Measurements from ENCODE around the gene PRMT3. TPM values are rescaled to one million over a fixed set of nuclear protein-coding genes. Genes with fewer than 3 reads are reported as not detected.
A peak's percentile ranks its signal among the peaks of the same experiment; 100 is the strongest.

PRMT3 gene
- total and polyA plus RNA-seq, 2 donors (not counting 1 experiment from before 2014, with no cell fraction given): 6.0 to 18.3 TPM

DNA sequence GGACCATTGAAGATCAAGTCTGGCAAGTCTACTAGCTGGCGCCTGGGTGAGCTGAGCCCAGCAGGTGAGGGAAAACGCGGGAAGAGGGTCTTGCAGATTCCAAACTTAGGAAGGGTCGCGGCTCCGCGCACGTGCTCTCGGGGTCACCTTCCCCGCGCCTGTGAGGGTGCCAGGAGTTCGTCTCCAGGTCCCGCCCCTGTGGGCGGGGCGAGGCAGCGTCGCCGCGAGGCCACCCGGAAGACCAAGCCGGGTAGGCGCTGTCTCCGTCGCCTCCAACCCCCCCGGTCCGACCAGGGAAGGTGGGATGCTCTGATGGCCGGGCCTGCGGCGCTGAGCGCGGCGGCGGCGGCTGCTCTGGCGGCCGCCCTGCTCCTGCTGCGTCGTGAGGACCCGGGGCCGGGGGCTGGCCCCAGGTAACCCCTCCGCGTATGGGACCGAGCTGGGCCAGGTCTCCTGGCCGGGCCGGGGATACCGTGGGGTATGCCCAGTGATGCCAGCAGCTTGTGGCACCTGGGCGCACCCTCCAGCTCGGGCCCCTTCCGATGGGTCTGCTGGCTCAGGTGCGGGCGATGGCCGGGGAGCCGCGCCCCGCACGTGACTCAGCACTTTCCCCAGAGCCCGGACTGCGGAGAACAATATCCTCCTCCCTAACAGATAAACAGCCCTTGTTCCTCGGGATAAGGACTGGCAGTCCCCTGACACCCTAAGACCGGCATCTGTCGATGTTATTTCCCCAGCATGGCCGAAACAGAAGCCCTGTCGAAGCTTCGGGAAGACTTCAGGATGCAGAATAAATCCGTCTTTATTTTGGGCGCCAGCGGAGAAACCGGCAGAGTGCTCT is 23.8 kb upstream of the PRMT3 start, which contains the start of gene HTATIP2:
Gene HTATIP2, plus strand, starts transcription at position 215 of the 841 bp plus-strand sequence. Its CDS starts 524 bp downstream, at position 739.
- H3K4me1 ChIP-seq (ENCODE audit: control insufficient read depth in 2 of 2, insufficient read depth in 2 of 2, low read length in 2 of 2): peaks cover 22 to 31% of the 10 kb centered on the region in 2 donors
- POLR2A ChIA-PET: interaction anchor here (1.0 kb wide), 1 partner anchor 23 kb away, joined by 3 read pairs; no protein-coding TSS in a partner anchor
- H3K9me3 Mint-ChIP-seq (ENCODE audit: insufficient read depth): no peaks in the 10 kb centered on the region
- H3K4me3 ChIP-seq (ENCODE audit: control extremely low read depth in 1 of 5, extremely low read depth in 1 of 5, insufficient read depth in 1 of 5, low read depth in 2 of 5, low read length in 4 of 5): peak within 1 kb of the TSS; percentile 75 to 88 (median 80)
- ATAC-seq (ENCODE audit: low read depth) (peak; percentile 92), DNase-seq (peak; percentile 80)
- peaks cover 7 to 9% of the 10 kb centered on the region in 2 experiments for H3K36me3 ChIP-seq (replicated peaks in 1 of 2; ENCODE audit: control extremely low read depth in 1 of 2, control insufficient read depth in 1 of 2, extremely low read depth in 1 of 2, insufficient read depth in 2 of 2, low read length in 1 of 2)
- peak within 1 kb of the TSS; percentile 57 to 82 for H3K27ac ChIP-seq (ENCODE audit: low read length in 2 of 2)
- H3K4me2 ChIP-seq (replicated peaks; ENCODE audit: low read depth, low read length, poor library complexity, severe bottlenecking): peak within 1 kb of the TSS; percentile 93
- H3K27me3 Mint-ChIP-seq: no peaks in the 10 kb centered on the region
- 1% methylated on average over 68 of the region's 68 CpGs for WGBS (ENCODE audit: insufficient coverage)
- H3K9ac ChIP-seq (ENCODE audit: low read length): peak within 1 kb of the TSS; percentile 92
- H4K20me1 ChIP-seq (ENCODE audit: control insufficient read depth, insufficient read depth, low read length, poor library complexity, severe bottlenecking): no peaks in the 10 kb centered on the region
- H3K4me3 Mint-ChIP-seq: peak within 1 kb of the TSS; percentile 88
- H3K9me3 ChIP-seq (ENCODE audit: control extremely low read depth in 1 of 3, control insufficient read depth in 2 of 3, insufficient read depth in 1 of 3, low read length in 2 of 3): no peaks in the 10 kb centered on the region
- peaks cover 57% of the 10 kb centered on the region for H3K4me1 Mint-ChIP-seq
- CTCF ChIA-PET: interaction anchor here (0.6 to 2.8 kb wide), 3 partner anchors 10 to 1287 kb away, joined by 3 to 19 read pairs (median 3); no protein-coding TSS in a partner anchor
- no peaks in the 10 kb centered on the region for H3K27me3 ChIP-seq (replicated peaks in 1 of 4; ENCODE audit: control extremely low read depth in 1 of 4, control insufficient read depth in 3 of 4, insufficient read depth in 4 of 4, low read length in 3 of 4)
- no peak for TF ChIP-seq CTCF (IDR thresholded peaks at IDR 0.05)
- TF ChIP-seq EZH2 (IDR thresholded peaks at IDR 0.05; ENCODE audit: borderline replicate concordance, insufficient read depth, low read depth, low read length, poor library complexity, severe bottlenecking): no peak
- intact Hi-C loops (cut with micrococcal nuclease): loop anchor here (1.0 to 10.0 kb wide), 3 partner anchors 24 to 1969 kb away; partner anchors contain the start of genes LDHA, PRMT3 and SPTY2D1
- H2AFZ ChIP-seq (ENCODE audit: insufficient read depth, low read depth, low read length, poor library complexity, severe bottlenecking): peak within 1 kb of the TSS; percentile 98
- peaks cover 11% of the 10 kb centered on the region for H3K79me2 ChIP-seq (ENCODE audit: control insufficient read depth, insufficient read depth, low read length)
- H3K27ac Mint-ChIP-seq: peak within 1 kb of the TSS; percentile 89
